ENCODE measurements around the gene TIMMDC1. TPM values are rescaled to one million over a fixed set of nuclear protein-coding genes. Genes with fewer than 3 reads are reported as not detected.
A peak's percentile ranks its signal among the peaks of the same experiment; 100 is the strongest.

Gene TIMMDC1
- total and polyA plus RNA-seq, 9 of the 15 experiments (the other 6 are each of a cell fraction or from before 2014, with no cell fraction given): 62.1 to 226 (median 86.6) TPM

- CTCF ChIA-PET (ENCODE audit: low intra/inter-chr PET ratio): no interaction called here
- FAIRE-seq: no peak
Measured at GRCh38 chr3:119506631-119507030, 8.3 kb downstream of the TIMMDC1 start.

GRCh38 chr3:119507404-119507803 is 9.1 kb downstream of the TIMMDC1 start:
- H2AFZ ChIP-seq (ENCODE audit: low read depth, low read length): no peak overlapping the region
- intact Hi-C loops (cut with micrococcal nuclease) (no loop called here), in situ Hi-C loops (cut with MboI) (no loop called here)
- H3K36me3 ChIP-seq (ENCODE audit: control insufficient read depth, insufficient read depth, low read length): peaks cover 73% of the 10 kb centered on the region
- H4K20me1 ChIP-seq (replicated peaks; ENCODE audit: control insufficient read depth, insufficient read depth, low read length): no peaks in the 10 kb centered on the region
- POLR2A ChIA-PET: interaction anchor here (1.0 to 1.4 kb wide), 2 partner anchors 9 to 13 kb away, joined by 4 to 12 read pairs; partner anchors contain the start of gene TIMMDC1
- no peak overlapping the region for H3K4me3 ChIP-seq
- WGBS (ENCODE audit: insufficient coverage, low coverage, missing lambda C conversion rate): 37% methylated on average over 2 of the region's 2 CpGs
- peak overlapping the region; percentile 56 for H3K27ac ChIP-seq (ENCODE audit: extremely low read depth, low read depth, low read length)
- no peaks in the 10 kb centered on the region for H3K27me3 ChIP-seq (ENCODE audit: control insufficient read depth in 2 of 2, insufficient read depth in 2 of 2, low read length in 2 of 2)
- CTCF ChIA-PET (ENCODE audit: low intra/inter-chr PET ratio): no interaction called here
- DNase-seq (ENCODE audit: extremely low read depth in 1 of 4, low spot score in 3 of 4) (no peak), FAIRE-seq (no peak), ATAC-seq (peak; percentile 61)
- no TSS peak for BruUV-seq (replicated peaks)
- H3K4me2 ChIP-seq (ENCODE audit: insufficient read depth, low read length): no peak overlapping the region
- no peaks in the 10 kb centered on the region for H3K9me1 ChIP-seq (ENCODE audit: control insufficient read depth, insufficient read depth, low read length)
- H3K4me1 ChIP-seq (replicated peaks in 1 of 2; ENCODE audit: control insufficient read depth in 2 of 2, insufficient read depth in 2 of 2, low read length in 2 of 2): peaks cover 0 to 19% of the 10 kb centered on the region in 2 experiments; a peak in 3 of 5 replicates
- H3K9ac ChIP-seq (ENCODE audit: insufficient read depth in 1 of 2, low read depth in 2 of 2, low read length in 2 of 2): peak overlapping the region in 1 of 2 experiments; percentile 37; a peak in 1 of 4 replicates
- TF ChIP-seq MAFF (IDR thresholded peaks at IDR 0.05; ENCODE audit: low read length) (no peak), FOSL1 (tag; conservative IDR thresholded peaks at IDR 0.05) (peak; percentile 25), ARID1B (IDR thresholded peaks at IDR 0.05) (peak; percentile 25; the same call in 1 of the 2 replicates), RBBP5 (IDR thresholded peaks at IDR 0.05; ENCODE audit: borderline replicate concordance, insufficient read depth, low read length, poor library complexity, severe bottlenecking) (no peak), CBFB (CRISPR knock-in tag; IDR thresholded peaks at IDR 0.05) (no peak), SMARCA4 (IDR thresholded peaks at IDR 0.05) (0 out of 2 replicates have a peak, but pooled peaks have one; percentile 21)
- no peaks in the 10 kb centered on the region for H3K9me3 ChIP-seq (replicated peaks; ENCODE audit: control insufficient read depth, insufficient read depth, low read depth, low read length)
- H3K79me2 ChIP-seq (ENCODE audit: control insufficient read depth, insufficient read depth, low read length): peaks cover 40% of the 10 kb centered on the region

More at GRCh38 chr3:119506631-119507030, 8.3 kb downstream of the TIMMDC1 start:
- Histone ChIP-seq H2AFZ (ENCODE audit: low read depth, low read length) (no peak overlapping the region), H3K9me3 (replicated peaks; ENCODE audit: control insufficient read depth, insufficient read depth, low read depth, low read length) (no peaks in the 10 kb centered on the region), H4K20me1 (replicated peaks; ENCODE audit: control insufficient read depth, insufficient read depth, low read length) (no peaks in the 10 kb centered on the region), H3K4me2 (ENCODE audit: insufficient read depth, low read length) (peak overlapping the region; percentile 36; the same call in 1 of the 2 replicates), H3K27ac (ENCODE audit: extremely low read depth, low read depth, low read length) (no peak overlapping the region; the same call in 1 of the 3 replicates), H3K4me3 (no peak overlapping the region), H3K27me3 (ENCODE audit: control insufficient read depth in 2 of 2, insufficient read depth in 2 of 2, low read length in 2 of 2) (no peaks in the 10 kb centered on the region), H3K4me1 (replicated peaks in 1 of 2; ENCODE audit: control insufficient read depth in 2 of 2, insufficient read depth in 2 of 2, low read length in 2 of 2) (peaks cover 0 to 19% of the 10 kb centered on the region in 2 experiments; a peak in 3 of 5 replicates), H3K9ac (ENCODE audit: insufficient read depth in 1 of 2, low read depth in 2 of 2, low read length in 2 of 2) (peak overlapping the region in 1 of 2 experiments; percentile 15; a peak in 1 of 4 replicates), H3K79me2 (ENCODE audit: control insufficient read depth, insufficient read depth, low read length) (peaks cover 44% of the 10 kb centered on the region), H3K9me1 (ENCODE audit: control insufficient read depth, insufficient read depth, low read length) (no peaks in the 10 kb centered on the region), H3K36me3 (ENCODE audit: control insufficient read depth, insufficient read depth, low read length) (peaks cover 74% of the 10 kb centered on the region)
- POLR2A ChIA-PET: interaction anchor here (0.5 kb wide), 1 partner anchor 8 kb away, joined by 3 read pairs; no protein-coding TSS in a partner anchor
- no TSS peak for BruUV-seq (replicated peaks)
- 26% methylated on average over 3 of the region's 4 CpGs for WGBS (ENCODE audit: insufficient coverage, low coverage, missing lambda C conversion rate)
- no peak for DNase-seq (ENCODE audit: extremely low read depth in 1 of 4, low spot score in 3 of 4)
- intact Hi-C loops (cut with micrococcal nuclease): no loop called here
- TF ChIP-seq CREB3 (tag; conservative IDR thresholded peaks at IDR 0.05; ENCODE audit: low read depth) (peak; percentile 46; the same call in 1 of the 2 replicates), ETV1 (tag; conservative IDR thresholded peaks at IDR 0.05; ENCODE audit: low read depth) (no peak)
- in situ Hi-C loops (cut with MboI): no loop called here
- no peak for ATAC-seq
